Stimulated activated CD4-positive, alpha-beta T cell treated with anti-CD3 and anti-CD28 coated beads, Interleukin-1b, Interleukin-23, amount 100 ng/mL, for 1 hour (primary cell): ENCODE measurements around the gene TERB1.

ENCODE experiments used
- DNase-seq, 2 donors: peaks; one replicate each; pipeline ENCODE4 v3.0.0-alpha.2; 2020; ENCODE audit warnings: low read depth in 2 of 2

Gene TERB1

GRCh38 chr16:66801320-66802105, at the start of gene TERB1:
Gene TERB1, minus strand, starts transcription at chr16:66801584. Its CDS starts 4,786 bp downstream, at chr16:66796798.
- DNase-seq: no peak

DNA sequence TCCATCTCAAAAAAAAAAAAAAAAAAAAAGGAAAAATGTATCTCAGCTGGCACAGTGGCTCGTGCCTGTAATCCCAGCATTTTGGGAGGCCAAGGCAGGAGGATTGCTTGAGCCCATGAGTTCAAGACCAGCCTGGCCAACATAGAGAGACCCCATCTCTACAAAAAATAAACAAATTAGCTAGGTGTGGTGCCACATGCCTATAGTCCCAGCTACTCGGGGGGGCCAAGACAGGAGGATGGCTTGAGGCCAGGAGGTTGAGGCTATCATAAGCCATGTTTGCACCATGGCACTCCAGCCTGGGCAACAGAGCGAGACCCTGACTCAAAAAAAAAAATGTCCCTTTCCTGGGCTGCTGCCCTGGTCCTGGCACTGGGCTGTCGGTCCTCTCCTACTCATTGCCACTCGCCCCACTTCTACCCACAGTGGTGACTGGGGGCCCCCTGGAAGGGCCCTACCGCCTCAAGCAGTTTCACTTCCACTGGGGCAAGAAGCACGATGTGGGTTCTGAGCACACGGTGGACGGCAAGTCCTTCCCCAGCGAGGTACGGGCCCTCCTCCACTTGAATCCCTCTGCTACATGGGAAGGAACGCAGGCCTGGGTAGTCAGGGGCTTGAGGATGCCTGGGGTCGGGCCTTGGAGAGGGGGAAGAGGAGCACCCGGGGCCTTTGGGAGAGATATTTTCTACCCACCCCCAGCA, 48.9 kb upstream of the TERB1 start:
- no peak for DNase-seq

- no peak for DNase-seq
Observed at GRCh38 chr16:66849549-66849948, 48.2 kb upstream of the TERB1 start.

- DNase-seq: no peak
Observed at GRCh38 chr16:66849021-66849420, 47.6 kb upstream of the TERB1 start.

DNA sequence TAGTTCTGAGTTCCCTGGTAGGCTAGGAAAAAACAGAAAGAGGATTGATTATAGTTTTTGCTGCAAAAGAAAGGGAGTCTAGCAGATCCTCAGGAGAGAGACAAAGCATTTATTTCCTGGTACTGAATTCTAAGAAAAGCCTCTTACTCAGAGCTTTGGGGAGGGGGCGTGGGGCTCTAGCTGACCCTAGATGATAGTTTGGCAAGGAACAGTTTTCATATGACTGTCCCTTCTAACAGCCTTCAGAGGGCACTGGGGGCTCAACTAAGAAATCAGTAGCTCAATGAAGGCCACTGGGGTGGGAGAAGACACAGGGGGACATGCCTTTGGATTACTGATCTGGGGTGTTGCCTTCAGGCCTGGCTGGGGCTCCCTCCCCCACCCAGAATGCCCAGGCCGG, 46.8 kb upstream of the TERB1 start:
- no peak for DNase-seq

GRCh38 chr16:66847533-66848067, 46.2 kb upstream of the TERB1 start:
- DNase-seq: no peak

- no peak for DNase-seq
Observed at GRCh38 chr16:66846831-66847230, 45.4 kb upstream of the TERB1 start.

DNA sequence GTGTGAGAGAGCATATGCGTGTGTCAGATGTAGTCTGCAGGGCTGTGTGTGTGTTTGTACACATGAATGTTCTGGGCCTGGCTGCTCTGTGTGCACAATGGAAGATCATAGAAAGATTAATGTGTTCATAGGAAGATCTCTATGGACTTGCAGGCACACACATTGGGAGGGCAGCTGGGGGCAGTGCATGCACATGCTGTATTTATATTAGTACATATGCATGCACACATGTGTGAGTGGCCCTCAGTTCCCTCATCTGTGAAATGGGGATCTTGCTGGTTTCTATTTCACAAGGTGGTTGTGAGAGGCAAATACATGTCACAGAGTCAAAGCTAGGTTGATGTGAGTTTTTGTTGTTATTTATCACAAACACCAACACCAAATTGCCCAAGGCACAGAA, 44.9 kb upstream of the TERB1 start:
- DNase-seq: no peak

- DNase-seq: no peak
Observed at GRCh38 chr16:66845791-66846221, 44.4 kb upstream of the TERB1 start.

DNA sequence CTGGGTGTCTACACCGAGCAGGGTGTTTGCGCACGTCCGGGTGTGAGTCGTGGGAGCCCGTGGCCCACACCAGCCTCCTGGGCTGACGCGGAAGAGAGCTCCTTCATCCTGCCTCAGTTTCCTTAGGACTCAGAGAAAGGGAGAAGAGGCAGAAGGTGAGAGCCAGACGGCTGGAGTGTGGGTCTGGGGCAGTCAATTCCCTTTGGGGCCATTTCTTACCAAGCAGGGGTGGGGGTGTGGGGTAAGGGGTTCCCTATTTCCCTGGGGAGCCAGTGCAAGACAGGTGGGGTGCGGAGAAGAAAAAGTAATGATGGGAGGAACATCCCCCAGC, 43.7 kb upstream of the TERB1 start:
- DNase-seq: no peak

- no peak for DNase-seq
Observed at GRCh38 chr16:66844342-66845079, 43.1 kb upstream of the TERB1 start, which contains the start of gene CA7. Gene CA7, plus strand, starts transcription at chr16:66844414. Its CDS starts 74 bp downstream, at chr16:66844488.

DNA sequence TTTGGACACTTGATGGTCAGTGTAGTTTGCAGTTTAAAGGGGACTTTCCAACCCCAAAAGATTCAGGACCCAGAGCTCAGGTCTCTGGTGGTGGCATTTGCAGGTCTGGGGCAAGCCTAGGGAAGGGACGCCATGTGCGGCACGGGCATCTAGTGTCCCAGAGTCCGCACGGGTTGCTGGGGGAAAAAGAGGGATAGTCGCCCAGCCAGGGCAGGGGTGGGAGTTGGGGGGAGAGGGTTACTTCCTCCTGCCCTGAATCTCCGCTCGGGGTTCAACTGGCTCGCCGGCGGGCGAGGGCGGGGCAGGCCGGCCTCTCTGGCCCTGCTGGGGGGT, 42.6 kb upstream of the TERB1 start:
- DNase-seq: no peak

DNA sequence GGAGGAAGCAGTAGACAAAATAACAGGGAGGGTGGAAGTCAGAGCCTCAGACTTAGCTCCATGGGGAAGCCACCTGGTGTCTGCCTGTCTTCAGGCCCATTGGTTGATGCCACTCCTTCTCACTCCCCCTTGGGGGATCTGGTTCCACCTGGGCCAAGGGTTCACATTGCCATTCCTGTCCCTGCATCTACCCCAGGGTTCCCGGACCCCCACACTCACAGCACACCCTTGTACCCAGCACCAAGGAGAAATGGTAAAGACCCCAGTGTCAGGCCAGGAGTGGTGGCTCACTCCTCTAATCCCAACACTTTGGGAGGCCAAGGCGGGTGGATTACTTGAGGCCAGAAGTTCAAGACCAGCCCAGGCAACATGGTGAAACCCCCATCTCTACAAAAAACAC, 41.8 kb upstream of the TERB1 start:
- no peak for DNase-seq

DNA sequence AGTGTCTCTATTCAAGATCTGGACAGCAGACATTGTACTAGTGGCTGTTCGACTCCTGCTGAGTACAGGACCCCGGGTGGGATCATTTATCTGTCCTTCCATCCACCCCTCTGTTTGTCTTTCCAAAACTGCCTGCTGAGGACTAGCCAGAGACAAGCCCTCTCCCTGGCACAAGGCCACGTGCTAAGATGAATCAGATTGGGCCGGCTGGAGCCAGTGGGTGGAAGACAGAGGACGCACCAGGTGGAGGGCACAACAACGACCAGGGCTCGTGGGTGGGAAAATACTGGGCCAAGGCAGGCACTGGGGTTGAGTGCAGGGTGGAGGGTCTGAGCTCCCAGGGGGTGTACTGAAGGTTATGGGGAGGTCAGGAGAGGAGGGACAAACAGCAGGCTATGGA, 41.4 kb upstream of the TERB1 start:
- no peak for DNase-seq

DNA sequence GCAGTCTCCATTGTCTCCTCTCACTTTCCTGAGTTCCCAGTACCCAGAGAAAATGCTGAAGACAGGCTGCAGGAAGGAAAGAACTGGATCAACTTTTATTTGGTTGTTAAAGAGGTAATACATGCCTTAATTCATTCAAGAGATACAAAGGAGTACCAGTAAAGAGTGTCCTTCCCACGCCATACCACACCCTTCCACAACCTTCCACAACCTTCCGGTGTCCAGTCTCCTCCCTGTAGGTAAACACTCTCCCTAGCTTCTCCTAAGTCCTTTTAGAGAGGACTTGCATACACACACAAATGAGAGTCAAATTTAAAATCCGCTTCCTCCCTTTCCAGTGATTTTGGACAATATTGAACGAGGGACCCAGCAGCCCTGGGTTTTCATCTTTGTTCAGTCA, 40.0 kb upstream of the TERB1 start:
- DNase-seq: no peak

- no peak for DNase-seq
Observed at GRCh38 chr16:66840883-66841282, 39.5 kb upstream of the TERB1 start.

GRCh38 chr16:66834746-66835145, 33.4 kb upstream of the TERB1 start:
- no peak for DNase-seq

GRCh38 chr16:66832661-66833305, 31.4 kb upstream of the TERB1 start:
- no peak for DNase-seq

GRCh38 chr16:66832190-66832589, 30.8 kb upstream of the TERB1 start:
- no peak for DNase-seq

DNA sequence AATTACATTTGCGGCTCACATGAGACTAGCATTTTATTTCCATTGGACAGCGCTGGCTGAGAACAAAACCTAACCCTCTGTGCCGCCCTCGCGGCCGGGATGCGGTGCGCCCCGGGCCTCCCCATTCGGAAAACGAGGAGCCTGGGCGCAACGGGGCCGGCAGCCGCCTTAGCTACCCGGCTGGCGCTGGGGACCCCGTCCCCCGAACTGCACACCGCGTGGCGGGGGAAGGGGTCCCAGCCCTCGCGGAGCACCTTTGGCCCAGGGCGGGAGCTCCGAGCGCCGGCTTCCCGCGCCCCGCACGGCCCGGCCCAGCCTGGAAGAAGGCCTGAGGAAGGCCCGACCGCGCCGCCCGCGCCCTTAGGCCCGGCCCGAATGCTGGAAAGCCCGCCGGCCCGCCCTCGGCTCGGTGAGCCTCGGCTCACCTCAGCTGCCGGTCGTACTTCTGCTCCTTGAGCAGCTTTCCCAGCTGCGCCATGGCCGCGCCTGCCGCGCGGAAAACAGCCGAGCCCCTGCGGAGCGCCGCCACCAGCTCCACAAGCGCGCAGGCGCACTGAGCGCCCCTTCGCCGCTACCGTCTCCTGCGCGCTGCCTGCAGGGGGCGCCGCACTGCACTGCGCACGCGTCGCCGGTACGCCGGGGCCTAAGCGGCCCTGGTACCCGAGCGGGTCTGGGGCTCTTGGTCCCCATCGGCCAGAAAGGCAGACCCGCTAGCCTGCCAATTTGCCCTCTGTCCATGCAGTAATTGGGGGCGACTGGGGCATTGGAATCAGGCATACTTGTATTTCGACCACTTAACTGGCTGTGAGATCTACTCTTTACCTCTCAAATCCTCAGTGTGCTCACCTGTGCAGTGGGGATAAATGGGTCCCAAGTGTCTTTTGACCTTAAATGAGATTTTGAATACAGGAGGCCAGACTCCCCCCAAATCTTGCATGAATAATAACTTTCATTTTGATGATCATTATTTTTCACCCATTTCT, 29.3 kb upstream of the TERB1 start, which contains the start of gene NAE1:
Gene NAE1 (minus strand): TSS at position 555 of the 983 bp plus-strand sequence. CDS start 77 bp downstream, at position 478.
- peak; percentile 75 to 82 for DNase-seq

DNA sequence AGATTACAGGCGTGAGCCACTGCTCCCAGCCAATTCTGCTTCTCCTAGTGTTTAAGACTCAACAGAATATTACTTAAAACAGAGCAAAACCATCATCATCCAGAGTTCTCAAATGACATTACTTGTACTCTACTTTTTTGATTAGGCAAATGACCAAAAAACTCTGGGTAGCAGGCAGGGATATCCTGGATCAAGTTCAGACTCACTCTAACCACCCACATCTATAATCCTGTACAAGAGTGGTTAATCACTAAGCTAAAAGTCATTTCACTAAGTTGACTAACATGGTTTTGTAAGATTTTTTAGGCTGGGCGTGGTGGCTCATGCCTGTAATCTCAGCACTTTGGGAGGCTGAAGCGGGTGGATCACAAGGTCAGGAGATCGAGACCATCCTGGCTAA, 22.6 kb upstream of the TERB1 start:
- no peak for DNase-seq
